LNCAP (cell line): ENCODE data around the gene HLA-DPB1.

Experiments used
- CTCF ChIP-seq: fragments of 450-650 bp; IDR thresholded peaks from 2 replicates; pipeline ENCODE4 v1.5.1; 2017; ENCODE audit warnings: mild to moderate bottlenecking

The HLA-DPB1 gene

GRCh38 chr6:33108307-33108706 lies 32.5 kb downstream of the HLA-DPB1 start:
- TF ChIP-seq CTCF = no peak

DNA sequence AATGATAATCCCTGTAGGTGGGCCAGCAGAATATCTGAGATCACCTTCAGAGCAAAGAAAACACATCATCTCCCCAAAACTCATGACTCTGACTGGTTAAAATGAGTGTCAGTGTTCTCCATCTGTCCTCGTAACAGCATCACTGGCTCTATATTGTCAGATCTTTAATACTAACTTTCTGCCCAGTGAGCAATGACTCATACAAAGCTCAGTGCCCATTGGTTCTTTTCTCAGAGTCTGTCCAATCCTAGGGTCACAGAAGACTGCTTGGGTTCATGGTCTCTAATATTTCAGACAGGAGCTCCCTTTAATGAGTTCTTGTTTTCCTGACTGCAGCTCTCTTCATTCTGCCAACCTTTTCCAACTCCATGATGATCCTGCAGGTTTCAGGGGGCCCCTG lies 36.4 kb downstream of the HLA-DPB1 start:
- TF ChIP-seq CTCF = no peak

DNA sequence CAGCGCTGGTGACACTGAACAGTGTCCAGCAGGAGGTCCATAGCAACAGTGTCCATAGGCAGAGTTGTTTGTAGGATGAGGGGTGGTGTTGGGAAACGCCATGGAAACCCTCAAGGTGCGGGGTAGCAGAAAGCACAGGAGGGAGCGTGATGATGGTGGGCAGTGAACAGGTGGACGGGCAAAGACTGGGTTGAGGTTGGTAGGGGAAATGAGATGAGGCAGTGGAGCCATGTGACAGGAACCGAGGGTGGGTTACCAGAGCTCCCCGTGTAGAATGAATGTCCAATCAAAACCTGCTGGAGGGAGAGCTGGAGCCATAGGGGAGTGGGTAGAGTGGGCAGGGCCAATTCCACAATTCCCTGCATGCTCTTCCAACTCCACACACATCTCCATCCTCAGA lies 38.0 kb downstream of the HLA-DPB1 start:
- no peak for TF ChIP-seq CTCF

DNA sequence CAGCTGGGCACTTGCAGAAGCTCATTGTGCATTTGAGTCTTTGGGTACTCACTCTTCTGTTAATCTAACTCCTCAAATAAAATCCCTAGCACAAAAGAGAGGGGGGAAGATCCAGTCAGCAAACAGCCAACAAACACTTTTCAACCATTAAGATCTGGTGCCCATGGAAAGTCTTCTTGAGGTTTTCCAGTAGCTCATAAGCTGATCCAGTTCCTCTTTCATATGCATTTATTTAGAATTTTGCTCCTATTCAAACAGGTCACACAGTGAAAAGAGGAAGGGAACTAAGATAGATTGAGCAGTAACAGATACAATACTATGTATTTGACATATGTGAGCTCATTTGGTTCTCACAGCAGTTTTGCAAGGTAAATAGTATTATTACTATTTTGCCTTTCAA lies 38.6 kb downstream of the HLA-DPB1 start:
- no peak for TF ChIP-seq CTCF

DNA sequence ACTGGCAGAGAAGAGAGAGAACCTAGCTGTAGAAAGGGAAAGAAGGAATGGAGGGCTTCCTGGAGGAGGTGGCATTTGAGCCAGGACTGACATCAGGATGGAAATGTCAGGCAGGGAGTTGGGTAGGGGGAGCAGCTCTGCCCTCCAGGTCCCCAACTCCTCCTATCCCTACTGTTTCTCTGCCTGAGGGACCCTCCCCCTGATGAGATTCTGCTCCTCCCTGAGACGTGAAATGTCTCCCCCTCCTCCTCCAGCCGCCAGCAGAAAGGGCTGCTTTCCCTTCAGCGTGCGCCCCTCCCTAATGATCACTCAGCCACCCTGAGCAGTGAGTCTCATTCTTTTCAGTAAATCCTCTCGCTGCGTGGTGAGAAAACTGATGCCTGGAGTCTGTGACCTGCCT lies 40.6 kb downstream of the HLA-DPB1 start:
- TF ChIP-seq CTCF = no peak

- no peak for TF ChIP-seq CTCF
Observed at GRCh38 chr6:33116841-33117711, 41.3 kb downstream of the HLA-DPB1 start.

DNA sequence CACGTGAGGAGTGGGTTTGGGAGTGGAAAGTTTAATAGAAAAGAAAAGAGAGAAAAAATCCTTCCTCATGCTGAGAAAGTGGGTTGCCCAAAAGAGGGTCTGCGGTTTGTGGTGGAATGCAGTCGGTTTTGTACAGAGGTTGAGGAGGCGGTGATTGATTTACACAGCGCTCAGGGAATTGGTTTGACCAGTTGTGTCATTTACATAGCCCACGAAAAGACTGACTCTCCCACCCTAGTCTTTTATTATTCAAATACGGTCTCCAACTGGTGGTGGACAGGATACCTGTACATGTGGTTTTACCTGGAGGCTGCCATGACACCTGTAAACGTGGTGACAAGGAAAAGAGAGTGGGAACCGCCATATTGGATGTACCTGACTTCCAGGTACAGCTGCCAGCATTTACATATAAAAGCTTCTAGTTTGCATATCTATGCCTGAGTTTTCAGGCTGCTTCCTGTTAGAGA lies 42.1 kb downstream of the HLA-DPB1 start:
- no peak for TF ChIP-seq CTCF
